SIG-M5 treated with dmso at 0.1 percent for 504 hours (cell line): ENCODE measurements around the gene NOSIP.

Source experiments
- DNase-seq: peaks from one replicate; lab custom pipeline; 2025; ENCODE audit not compliant: unreplicated experiment; lab: John Stamatoyannopoulos, UW

The NOSIP gene

GRCh38 chr19:49573009-49573408, 7.3 kb downstream of the NOSIP start:
- DNase-seq: no peak

GRCh38 chr19:49570997-49571676, 9.2 kb downstream of the NOSIP start:
- DNase-seq: peak; percentile 40

GRCh38 chr19:49570138-49570856, 10.1 kb downstream of the NOSIP start:
- peak; percentile 93 for DNase-seq

GRCh38 chr19:49567861-49568441, 12.4 kb downstream of the NOSIP start:
- DNase-seq: peak; percentile 27

GRCh38 chr19:49566302-49566701, 14.1 kb downstream of the NOSIP start:
- DNase-seq: no peak

GRCh38 chr19:49565261-49565660, 15.1 kb downstream of the NOSIP start:
- no peak for DNase-seq

- DNase-seq: no peak
These were observed 15.7 kb downstream of the NOSIP start for GRCh38 chr19:49564616-49565045.

- no peak for DNase-seq
These were observed 19.9 kb downstream of the NOSIP start for GRCh38 chr19:49560358-49560900.

- no peak for DNase-seq
These were observed 20.4 kb downstream of the NOSIP start for GRCh38 chr19:49559928-49560327.

GRCh38 chr19:49559443-49559842, 20.9 kb downstream of the NOSIP start:
- DNase-seq: no peak

- no peak for DNase-seq
These were observed 21.8 kb downstream of the NOSIP start for GRCh38 chr19:49558591-49558990.

GRCh38 chr19:49557641-49558325, 22.6 kb downstream of the NOSIP start:
- no peak for DNase-seq

GRCh38 chr19:49556412-49557398, 23.7 kb downstream of the NOSIP start:
- DNase-seq: no peak

- peak; percentile 25 for DNase-seq
These were observed 24.6 kb downstream of the NOSIP start for GRCh38 chr19:49555600-49556411.

GRCh38 chr19:49554701-49555181, 25.6 kb downstream of the NOSIP start:
- DNase-seq: no peak

- DNase-seq: no peak
These were observed 26.7 kb downstream of the NOSIP start for GRCh38 chr19:49553451-49554271.

GRCh38 chr19:49552749-49553148, 27.6 kb downstream of the NOSIP start:
- DNase-seq: no peak

GRCh38 chr19:49551531-49551930, 28.8 kb downstream of the NOSIP start:
- no peak for DNase-seq
